Fibroblast of peridontal ligament (primary cell): ENCODE results near the gene ATAD3A.
"Not testable (repeated sequence)": the region's sequence is repeated elsewhere in the genome, so short reads cannot be mapped to it uniquely, and the experiment has no call there.

Experiments used
- DNase-seq: peaks from one replicate; pipeline ENCODE4 v3.0.0-alpha.2; 2010; ENCODE audit errors: extremely low read depth

Gene ATAD3A

DNA sequence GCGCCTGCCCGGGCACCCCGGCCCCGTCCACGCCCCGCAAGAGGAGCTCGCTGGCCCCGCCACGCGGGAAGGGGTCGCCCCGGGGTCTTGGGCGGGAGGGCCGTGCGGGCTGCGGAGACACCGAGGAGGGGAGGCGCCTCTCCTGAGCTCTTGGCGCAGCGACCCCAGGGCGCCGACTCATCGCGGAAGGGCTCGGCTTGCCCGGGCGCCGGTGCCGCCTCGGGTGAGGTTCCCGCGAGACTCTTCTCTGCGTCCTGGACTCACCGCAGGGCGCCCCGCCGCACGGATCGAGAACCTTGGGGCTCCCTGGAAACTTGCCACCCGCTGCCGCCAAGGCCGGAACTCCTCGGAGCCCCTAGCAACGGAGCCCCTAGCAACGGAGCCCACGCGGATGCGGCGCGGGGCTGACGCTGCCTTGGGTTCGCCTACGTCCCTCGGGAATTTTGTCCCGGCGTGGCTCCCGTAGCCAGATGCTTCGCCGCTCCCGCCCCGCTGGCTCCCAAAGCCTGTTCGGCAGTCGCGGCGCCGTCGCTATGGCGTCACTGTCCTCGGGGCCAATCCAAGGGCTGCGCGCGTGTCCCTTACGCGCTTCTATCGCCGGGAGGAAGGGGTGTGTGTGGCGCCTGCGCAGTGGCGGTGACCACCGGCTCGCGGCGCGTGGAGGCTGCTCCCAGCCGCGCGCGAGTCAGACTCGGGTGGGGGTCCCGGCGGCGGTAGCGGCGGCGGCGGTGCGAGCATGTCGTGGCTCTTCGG is at the start of gene ATAD3A:
Gene ATAD3A (plus strand): TSS at position 630 of the 753 bp plus-strand sequence. CDS start 107 bp downstream, at position 737.
- peak; percentile 97 for DNase-seq

DNA sequence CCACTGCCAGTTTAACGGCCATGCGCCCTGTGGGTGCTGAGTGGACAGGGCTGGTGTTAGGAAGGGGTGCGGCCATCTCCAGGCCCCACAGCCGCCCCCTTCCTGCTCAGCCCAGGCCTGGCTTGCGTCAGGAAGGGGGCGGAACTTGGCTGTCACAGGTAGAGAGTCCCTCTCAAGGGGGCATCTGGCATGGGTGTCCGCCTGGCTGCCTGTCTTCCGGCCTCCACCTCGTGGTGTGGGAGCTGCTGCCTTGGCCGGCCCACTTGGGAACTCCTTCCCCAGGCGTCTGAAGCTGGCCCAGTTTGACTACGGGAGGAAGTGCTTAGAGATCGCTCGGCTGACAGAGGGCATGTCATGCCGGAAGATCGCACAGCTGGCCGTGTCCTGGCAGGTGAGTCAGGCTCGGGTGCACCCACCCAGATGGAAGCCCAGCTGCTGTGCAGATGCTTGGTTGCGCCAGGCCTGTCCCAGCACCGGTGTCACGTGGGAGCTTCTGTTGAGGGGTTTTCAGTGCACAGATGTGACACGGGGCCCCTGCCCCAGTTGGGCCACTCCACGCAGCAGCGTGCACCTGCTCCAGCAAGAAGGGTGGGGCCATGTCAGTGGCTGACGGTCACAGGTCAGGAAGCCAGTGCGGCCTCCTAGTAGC is 49.5 kb upstream of the ATAD3A start:
- DNase-seq = peak; percentile 10

DNA sequence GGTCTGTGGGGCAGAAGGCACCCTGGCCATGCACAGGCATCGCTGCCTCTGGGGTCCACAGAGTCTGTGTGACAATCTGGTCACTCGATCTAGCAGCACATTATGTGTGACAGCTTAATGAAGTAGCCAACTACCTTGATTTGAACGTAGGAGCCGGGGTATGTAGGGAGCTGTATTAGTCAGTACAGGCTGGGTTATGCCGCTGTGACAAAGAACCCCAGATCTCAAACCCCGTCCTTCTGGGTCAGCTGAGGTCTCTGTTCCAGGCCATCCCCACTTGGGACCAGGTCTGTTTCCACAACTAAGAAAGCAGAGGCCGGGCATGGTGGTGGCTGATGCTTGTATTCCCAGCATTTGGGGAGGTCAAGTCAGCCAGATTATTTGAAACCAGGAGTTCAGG is 48.6 kb upstream of the ATAD3A start:
- no peak for DNase-seq

DNA sequence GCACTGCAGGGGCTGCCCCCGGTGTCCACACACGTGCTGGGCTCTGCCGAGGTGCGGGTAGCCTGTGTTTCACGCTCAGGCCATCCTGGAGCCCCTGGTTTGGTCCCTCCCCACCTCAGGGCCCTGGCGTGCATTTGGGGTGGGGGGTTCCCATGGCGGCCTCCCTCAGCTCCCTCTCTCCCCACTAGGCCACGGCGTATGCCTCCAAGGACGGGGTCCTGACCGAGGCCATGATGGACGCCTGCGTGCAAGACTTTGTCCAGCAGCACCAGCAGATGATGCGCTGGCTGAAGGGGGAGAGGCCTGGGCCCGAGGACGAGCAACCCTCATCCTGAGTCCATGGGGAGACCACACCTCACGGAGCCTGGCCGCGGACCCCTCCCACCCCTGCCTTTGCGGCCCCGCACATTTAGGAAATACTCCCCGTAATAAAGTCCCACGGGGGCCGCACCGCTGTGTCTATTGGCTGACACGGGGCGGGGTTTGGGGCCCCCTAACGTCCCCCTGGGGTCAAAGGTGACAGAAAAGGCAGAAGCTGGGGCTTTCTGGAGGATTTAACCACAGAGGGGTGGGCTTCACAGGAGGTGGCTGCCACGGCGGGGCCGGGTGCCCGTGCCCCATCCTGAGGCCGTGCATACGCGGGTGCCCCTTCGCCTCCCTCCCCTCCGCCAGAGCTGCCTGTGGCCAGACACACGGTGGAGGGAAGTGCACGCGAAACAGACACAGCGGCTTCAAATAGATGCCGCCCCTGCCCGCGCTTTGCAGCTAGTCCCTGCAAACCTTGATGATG is 43.6 kb upstream of the ATAD3A start:
- not testable (repeated sequence) for DNase-seq

DNA sequence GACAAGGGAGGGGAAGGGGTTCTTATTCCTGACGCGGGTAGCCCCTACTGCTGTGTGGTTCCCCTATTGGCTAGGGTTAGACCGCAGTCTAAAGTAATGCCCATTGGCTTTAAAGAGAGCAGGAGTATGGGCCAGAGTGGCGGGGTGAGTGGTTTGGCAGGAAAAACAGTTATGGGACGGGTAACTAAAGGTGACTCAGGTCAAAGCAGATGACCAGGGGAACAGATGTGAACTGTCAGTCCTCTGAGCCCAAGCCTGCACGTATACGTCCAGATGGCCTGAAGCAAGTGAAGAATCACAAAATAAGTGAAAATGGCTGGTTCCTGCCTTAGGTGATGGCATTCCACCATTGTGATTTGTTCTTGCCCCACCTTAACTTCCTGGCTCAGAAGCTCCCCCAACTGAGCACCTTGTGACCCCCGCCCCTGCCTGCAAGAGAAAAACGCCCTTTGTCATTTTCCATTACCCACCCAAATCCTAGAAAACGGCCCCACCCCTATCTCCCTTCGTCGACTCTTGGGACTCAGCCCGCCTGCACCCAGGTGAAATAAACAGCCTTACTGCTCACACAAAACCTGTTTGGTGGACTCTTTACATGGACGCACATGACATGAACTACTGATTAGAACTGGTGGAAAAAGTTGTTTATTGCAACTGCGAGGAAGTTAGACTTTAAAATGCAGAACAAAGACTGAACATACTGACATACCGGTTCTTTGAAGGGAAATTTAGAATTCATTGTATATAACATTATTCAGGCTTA is 41.2 kb upstream of the ATAD3A start:
- no peak for DNase-seq

DNA sequence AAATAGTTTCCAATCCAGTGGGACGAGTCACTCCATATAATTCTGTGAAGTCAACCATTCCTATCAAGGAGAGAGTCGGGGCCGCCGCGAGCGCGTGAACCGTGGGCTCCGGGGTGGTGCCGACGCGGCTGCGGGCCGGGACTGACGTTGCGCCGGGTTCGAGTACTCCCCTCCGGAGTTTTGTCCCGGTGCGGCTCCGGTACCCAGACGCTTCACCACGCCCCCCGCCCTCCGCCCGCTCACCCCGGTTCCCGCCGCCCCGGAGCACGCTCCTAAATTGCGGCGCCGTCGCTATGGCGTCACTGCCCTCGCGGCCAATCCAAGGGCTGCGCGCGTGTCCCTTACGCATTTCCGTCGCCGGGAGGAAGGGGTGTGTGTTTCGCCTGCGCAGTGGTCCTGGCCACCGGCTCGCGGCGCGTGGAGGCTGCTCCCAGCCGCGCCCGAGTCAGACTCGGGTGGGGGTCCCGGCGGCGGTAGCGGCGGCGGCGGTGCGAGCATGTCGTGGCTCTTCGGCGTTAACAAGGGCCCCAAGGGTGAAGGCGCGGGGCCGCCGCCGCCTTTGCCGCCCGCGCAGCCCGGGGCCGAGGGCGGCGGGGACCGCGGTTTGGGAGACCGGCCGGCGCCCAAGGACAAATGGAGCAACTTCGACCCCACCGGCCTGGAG is 40.4 kb upstream of the ATAD3A start, which contains the start of gene ATAD3B:
Gene ATAD3B (plus strand): TSS at position 377 of the 664 bp plus-strand sequence. CDS start 120 bp downstream, at position 497.
- DNase-seq = peak; percentile 88

DNA sequence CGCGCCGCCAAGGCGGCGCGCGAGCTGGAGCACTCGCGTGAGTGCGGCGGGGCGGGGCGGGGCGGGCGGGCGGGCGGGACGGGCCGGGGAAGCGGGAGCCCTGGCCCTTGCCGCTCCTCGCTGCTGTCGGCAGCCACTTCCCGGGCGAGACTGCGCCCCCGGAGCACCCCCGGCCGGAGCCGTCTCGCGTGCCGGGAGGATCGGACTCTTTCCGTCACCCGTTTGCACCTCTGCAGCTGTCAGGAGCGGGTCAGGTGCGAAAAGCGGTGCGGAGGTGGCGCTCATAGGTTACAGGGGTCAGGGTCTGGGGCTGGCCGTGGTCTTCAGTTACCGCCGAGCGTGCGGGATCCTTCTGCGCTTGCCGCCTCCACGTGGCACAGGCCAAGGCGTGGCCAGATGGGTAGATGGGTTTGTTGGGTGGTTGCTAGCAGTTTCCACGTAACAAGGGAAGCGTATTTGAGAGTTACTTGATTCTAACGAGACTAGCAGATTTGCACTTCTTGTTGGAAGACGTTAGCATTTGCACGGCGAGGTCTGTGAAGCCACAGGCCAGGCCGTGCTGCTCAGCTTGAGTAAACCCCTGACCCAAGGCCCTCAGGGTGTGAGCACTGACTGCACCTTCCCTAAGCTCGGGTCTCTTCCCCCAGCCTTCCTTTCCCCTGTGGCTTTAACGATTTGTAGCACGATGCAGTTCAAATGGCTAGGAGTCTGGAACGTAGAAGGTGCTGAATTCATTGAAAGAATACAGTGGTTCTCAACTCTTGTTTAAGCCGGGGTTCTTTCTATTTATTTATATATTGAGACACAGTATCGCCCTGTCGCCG is 39.7 kb upstream of the ATAD3A start:
- peak; percentile 4 for DNase-seq

DNA sequence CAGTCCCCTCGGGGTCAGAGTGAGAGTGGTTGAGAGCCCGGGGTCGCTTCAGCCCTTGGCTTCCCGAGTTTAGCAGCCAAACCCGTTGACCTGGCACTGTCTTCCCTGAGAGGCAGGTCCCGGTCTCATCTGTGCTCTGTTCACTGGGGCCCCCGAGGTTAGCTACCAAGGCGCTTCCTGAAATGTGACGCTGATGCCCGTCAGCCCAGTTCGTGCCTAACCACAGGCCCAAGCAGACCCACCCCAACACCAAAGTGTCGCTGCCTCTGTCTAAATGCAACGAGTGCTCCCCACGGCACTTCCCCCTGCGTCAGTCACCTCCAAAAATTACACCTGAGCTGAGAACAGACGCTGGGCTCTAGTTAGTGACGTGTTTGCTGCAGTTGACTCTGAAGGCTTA is 36.0 kb upstream of the ATAD3A start:
- DNase-seq = not testable (repeated sequence)

DNA sequence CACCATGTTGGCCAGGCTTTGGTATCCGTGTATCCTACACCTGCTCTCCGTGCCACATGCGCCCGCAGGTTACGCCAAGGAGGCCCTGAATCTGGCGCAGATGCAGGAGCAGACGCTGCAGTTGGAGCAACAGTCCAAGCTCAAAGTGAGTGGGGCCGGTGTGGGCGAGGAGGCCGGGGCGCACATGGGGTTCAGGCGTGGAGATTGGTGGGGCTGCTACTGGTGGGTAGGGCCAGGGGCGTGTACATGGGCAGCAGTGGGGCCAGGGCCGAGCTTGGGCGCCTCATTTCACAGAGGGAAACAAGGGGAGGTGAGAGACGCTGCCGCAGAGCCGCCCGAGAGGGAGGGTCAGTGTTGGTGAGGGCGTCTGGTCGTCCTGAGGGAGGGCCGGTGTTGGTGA is 34.8 kb upstream of the ATAD3A start:
- DNase-seq = no peak

DNA sequence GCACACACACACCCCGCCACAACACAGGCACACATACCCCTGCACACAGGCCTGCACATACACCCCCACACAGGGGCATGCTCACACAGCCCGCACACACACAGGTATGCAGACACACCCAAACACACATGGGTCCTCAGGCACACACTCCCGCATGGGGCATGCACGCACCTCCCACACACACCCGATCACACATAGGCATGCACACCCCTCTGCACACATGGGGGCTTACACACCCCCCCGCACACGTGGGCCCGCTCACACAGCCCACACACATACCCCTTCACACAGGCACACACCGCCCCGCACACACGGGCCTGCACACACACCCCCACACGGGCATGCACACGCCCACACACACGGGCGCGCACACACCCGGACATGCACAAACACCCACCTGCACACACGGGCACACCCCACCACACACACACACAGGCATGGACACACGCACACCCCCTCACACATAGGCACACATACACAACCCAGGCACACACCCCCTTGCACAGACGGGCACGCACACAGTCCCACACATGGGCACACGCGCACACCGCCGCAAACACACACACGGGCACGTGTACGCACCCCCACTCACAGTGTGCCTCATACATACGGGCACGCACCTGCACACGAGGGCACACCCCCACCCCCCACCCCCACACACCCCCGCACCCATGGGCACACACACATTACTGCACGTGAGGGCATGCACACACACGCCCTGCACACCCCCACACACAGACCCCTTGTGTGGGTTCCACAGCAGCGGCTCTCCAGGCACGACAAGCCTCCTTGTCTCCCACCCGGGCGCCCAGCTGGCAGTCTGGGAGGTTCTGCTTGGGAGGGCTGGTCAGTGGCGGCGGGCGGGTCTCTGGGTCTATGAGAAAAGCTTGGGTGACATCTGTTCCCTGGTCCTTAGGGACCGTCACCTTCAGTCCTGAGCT is 32.1 kb upstream of the ATAD3A start:
- DNase-seq = no peak

DNA sequence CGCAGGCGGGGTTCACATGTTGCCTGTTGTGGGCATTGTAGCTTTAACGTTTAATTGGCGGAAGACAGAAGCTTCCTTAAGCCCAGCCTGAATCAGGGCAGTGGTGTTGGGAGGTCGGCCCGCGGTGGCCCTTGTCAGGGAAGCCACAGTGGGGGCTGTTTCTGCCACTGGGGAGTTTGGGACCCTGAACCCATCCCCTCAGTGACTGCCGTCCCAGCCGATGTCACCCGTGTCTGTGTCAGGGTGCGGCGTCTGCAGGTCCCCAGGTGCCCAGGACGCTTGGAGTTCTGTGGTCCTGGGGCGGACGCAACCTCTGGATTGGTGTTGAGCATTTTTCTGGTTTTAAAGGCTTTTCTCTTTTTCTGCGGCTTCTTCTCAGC is 31.5 kb upstream of the ATAD3A start:
- not testable (repeated sequence) for DNase-seq

DNA sequence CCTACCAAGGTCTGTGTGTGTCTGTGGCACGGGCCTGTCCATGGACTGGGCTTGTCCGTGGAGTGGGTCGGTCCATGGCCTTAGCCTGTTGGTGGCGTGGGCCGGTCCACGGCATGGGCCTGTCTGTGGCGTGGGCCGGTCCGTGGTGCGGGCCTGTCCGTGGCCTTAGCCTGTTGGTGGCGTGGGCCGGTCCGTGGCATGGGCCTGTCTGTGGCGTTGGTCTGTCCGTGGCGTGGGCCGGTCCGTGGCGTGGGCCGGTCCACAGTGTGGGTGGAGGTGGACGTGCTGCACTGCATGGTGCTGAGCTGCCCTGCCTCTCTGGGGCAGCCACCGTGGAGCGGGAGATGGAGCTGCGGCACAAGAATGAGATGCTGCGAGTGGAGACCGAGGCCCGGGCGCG is 30.2 kb upstream of the ATAD3A start:
- DNase-seq = not testable (repeated sequence)

DNA sequence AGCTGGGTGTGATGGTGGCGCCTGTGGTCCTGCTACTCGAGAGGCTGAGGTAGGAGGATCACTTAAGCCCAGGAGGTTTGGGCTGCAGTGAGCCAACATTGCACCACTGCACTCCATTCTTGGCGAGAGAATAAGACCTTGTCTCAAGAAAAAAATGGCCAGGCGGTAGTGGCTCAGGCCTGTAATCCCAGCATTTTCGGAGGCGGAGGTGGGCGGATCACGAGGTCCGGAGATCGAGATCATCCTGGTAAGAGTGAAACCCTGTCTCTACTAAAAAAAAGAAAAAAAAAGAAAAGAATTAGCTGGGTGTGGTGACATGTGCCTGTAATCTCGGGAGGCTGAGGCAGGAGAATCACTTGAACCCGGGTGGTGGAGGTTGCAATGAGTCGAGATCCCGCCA is 29.1 kb upstream of the ATAD3A start:
- DNase-seq = no peak

DNA sequence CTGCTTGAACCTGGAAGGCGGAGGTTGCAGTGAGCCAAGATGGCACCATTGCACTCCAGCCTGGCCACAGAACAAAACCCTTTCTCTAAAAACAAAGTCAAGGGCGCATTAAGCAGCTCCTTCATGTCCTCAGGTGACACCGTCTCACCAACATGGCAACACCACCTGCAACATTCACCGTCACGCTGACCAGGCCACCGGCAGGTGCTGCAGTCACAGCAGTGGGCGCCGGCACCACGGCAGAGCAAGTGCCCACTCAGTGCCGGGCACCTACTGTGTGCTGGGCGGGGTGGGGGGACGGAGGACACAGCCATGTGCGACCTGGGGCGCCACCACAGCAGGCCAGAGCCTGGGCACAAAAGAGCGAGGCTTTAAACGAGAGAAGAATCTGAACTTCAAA is 28.2 kb upstream of the ATAD3A start:
- no peak for DNase-seq

DNA sequence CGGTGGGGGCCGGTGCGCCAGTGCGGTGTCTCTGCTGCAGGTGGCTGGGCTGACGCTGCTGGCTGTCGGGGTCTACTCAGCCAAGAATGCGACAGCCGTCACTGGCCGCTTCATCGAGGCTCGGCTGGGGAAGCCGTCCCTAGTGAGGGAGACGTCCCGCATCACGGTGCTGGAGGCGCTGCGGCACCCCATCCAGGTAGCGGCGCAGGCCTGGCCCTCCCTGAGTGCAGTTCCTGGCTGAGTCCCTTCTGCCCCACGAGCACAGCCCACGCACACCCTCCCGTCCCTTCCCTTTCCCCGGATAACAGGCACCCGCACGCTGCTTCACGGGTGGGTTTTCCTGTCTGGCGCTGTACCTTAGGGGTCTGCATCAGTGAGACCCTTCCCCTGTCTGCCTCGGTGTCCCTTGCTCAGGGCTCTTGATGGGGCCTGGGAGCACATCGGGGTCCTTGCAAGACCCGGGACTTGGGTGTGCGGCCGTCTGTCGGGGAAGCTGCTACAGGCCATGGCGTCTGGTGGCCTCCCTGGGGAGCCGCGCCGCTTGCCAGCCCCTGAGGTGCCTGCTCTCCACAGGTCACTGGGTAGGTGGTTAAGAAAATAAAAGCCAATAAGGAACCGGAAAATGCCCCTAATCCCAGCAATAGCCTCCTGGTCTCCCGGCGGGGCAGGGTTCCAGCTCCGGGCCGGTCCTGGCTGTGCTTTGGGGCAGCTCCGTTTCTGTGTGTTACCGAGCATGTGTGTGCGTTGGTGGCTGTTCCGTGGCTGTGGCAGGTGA is 26.8 kb upstream of the ATAD3A start:
- DNase-seq = not testable (repeated sequence)

DNA sequence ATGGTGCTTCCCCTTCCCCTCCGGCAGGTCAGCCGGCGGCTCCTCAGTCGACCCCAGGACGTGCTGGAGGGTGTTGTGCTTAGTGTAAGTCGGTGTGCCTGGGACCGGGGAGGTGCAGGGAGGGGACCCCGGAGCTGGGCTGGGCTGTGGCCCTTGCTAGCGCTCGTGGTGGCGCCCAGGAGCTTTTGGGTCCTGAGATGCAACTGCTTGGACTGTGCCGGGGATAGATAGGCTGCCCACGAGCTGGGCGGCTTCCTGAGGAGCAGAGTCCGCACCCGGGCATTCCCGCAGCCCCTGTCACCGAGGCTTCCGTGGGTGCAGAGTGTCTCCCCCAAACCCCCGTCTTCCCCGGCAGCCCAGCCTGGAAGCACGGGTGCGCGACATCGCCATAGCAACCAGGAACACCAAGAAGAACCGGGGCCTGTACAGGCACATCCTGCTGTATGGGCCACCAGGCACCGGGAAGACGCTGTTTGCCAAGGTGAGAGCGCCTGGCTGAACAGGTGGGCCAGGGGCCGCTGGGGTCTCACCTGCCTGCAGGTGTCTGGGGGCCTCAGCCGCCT is 26.1 kb upstream of the ATAD3A start:
- DNase-seq = not testable (repeated sequence)

DNA sequence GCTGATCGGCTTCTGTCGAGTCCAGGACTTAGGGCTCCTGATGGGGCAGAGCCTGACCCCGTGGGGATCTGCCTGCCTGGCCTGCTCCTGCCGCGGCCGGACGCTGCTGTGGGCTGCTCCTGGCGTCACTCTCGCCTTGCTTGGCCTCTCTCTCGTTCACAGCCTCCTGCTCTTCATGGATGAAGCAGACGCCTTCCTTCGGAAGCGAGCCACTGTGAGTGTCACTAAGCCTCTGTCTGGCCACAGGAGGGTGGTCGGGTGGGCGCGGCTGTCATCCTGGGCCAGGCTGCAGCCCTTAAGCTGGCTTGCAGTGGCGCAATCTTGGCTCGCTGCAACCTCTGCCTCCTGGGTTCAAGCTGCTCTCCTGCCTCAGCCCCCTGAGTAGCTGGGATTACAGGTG is 24.3 kb upstream of the ATAD3A start:
- DNase-seq = no peak

DNA sequence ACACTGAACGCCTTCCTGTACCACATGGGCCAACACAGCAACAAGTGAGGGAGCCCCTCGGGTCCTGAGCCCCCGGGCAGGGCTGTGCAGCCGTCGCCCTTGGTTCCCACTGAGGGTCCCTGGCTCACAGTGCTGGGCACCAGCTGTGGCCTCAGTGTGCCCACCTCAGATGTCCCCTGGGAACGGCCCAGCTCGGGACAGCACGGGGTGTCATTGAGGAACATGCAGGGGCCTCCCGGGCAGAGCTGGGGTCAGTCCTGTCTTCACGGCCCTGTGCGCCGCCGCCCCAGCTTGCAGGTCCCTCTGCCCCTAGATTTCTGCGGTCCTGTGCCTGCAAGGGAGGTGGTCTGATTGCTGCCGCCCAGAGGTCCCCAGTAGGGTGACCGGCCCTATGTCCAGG is 22.7 kb upstream of the ATAD3A start:
- no peak for DNase-seq
